Vagina (tissue), 2 donors: ENCODE measurements around the gene ATF5.

Experiments used
- POLR2A ChIP-seq, 2 donors: fragments of 450-650 bp; IDR thresholded peaks; one replicate each; pipeline ENCODE4 v1.6.1; 2017; ENCODE audit warnings: antibody characterized with exemption in 2 of 2, mild to moderate bottlenecking in 2 of 2, moderate library complexity in 2 of 2
- POLR2AphosphoS5 ChIP-seq, 2 donors: sonication (generic); formaldehyde crosslinking; IDR thresholded peaks; one replicate each; pipeline ENCODE4 v1.9.0; 2017; ENCODE audit warnings: antibody characterized with exemption in 2 of 2, mild to moderate bottlenecking in 2 of 2, low read depth in 1 of 2; ENCODE audit not compliant: insufficient read depth in 1 of 2
- TF ChIP-seq, protein P1 (sequence below), 3 experiments: fragments of 450-650 bp in 2 of 3; fragments of 200-600 bp in 1 of 3; sonication (generic) in 1 of 3; IDR thresholded peaks; one replicate each; pipeline ENCODE4 v1.5.1; 2017 to 2019; ENCODE audit warnings: antibody characterized with exemption in 3 of 3, mild to moderate bottlenecking in 2 of 3, moderate library complexity in 2 of 3

DNA sequence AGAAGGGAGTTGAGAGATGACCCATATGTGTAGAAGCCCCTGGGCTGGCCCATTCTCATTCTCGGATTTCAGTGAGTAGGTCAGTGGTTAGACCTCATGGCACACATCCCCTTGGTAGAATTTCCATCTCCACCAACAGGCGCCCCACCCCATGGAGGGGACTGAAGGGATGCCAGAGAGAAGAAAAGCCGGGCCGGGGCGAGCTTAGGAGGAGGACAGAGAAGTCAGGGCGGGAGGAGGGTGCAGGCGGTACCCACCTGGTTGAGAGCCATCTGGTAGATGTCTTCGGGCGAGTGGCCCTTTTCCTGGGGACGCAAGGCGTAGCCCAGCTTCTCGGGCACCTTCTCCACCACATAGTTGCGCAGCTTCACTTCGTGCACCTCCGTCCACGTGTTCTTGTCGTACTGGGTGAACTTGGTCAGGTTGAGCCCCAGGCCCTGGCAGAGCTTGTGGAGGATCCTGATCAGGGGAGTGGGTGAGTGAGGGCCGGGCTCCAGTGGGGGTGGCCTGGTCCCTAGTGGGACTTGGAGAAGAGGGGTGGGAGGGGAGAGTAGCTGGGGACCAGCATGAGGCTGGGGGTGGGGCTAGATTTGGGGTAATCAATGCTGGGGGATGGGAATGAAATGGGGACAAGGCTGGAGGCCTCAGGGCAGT is 34.9 kb upstream of the ATF5 start:
- TF ChIP-seq, protein P1, sequence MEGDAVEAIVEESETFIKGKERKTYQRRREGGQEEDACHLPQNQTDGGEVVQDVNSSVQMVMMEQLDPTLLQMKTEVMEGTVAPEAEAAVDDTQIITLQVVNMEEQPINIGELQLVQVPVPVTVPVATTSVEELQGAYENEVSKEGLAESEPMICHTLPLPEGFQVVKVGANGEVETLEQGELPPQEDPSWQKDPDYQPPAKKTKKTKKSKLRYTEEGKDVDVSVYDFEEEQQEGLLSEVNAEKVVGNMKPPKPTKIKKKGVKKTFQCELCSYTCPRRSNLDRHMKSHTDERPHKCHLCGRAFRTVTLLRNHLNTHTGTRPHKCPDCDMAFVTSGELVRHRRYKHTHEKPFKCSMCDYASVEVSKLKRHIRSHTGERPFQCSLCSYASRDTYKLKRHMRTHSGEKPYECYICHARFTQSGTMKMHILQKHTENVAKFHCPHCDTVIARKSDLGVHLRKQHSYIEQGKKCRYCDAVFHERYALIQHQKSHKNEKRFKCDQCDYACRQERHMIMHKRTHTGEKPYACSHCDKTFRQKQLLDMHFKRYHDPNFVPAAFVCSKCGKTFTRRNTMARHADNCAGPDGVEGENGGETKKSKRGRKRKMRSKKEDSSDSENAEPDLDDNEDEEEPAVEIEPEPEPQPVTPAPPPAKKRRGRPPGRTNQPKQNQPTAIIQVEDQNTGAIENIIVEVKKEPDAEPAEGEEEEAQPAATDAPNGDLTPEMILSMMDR (IDR thresholded peaks at IDR 0.05): no peak
- TF ChIP-seq POLR2A (IDR thresholded peaks at IDR 0.05) (no peak), POLR2AphosphoS5 (IDR thresholded peaks at IDR 0.05; ENCODE audit: insufficient read depth in 1 of 2, low read depth in 1 of 2) (no peak)
